Motor neuron (in vitro differentiated cells): Measurements from ENCODE around the gene CPNE7. TPM values are rescaled to one million over a fixed set of nuclear protein-coding genes. Genes with fewer than 3 reads are reported as not detected.
"Not testable (repeated sequence)": the region's sequence is repeated elsewhere in the genome, so short reads cannot be mapped to it uniquely, and the experiment has no call there.

Source experiments
- ATAC-seq, 8 experiments: fragments of 200-7000 bp; cut with Tn5 transposase; replicated peaks in 6 of 8; 2 replicates each; pipeline ENCODE4 v1.8.0; 2021; ENCODE audit warnings: mild to moderate bottlenecking in 8 of 8, moderate library complexity in 8 of 8
- H3K27ac ChIP-seq, 2 donors: fragments of 250-450 bp; sonication (Bioruptor Pico); 2 replicates each; pipeline ENCODE4 v1.9.0; 2021; ENCODE audit warnings: antibody characterized with exemption in 2 of 2, mild to moderate bottlenecking in 2 of 2, moderate library complexity in 1 of 2
- H3K4me1 ChIP-seq, 2 donors: fragments of 250-450 bp; sonication (Bioruptor Pico); replicated peaks in 1 of 2; 2 replicates each; pipeline ENCODE4 v1.6.1; 2021; ENCODE audit warnings: antibody characterized with exemption in 2 of 2, mild to moderate bottlenecking in 2 of 2, moderate library complexity in 1 of 2
- H3K4me3 ChIP-seq, 5 donors: fragments of 250-450 bp; sonication (Bioruptor Pico); 2 replicates each; pipeline ENCODE4 v1.9.0; 2021; ENCODE audit warnings: antibody characterized with exemption in 5 of 5, mild to moderate bottlenecking in 5 of 5, moderate library complexity in 4 of 5
- WGBS, 10 experiments: fragments of 450-650 bp; shearing (Covaris generic); methylation state at CpG; one replicate each; pipeline ENCODE4 v1.0.0; 2022; 5-methylcytosine and 5-hydroxymethylcytosine counted together
- in situ Hi-C, 9 experiments: fragments of 400-800 bp; cut with MboI; loops; one replicate each; pipeline ENCODE4 v1.15.0; 2021; ENCODE audit warnings: low sequenced_read_pairs in 9 of 9, low pct_unique_long_range_greater_than_20kb in 2 of 9; ENCODE audit not compliant: unreplicated experiment in 9 of 9
- total RNA-seq, 8 experiments: library from RNA; unstranded; fragments of 300-600 nt; gene quantifications; 2 replicates each; pipeline versions ENCODE4 v1.2.3 to v1.2.4, GENCODE V29; 2022

Gene CPNE7
- total RNA-seq, 8 experiments from 2014 or later = 2.2 to 17.1 (median 7.3) TPM; not detected in 1

DNA sequence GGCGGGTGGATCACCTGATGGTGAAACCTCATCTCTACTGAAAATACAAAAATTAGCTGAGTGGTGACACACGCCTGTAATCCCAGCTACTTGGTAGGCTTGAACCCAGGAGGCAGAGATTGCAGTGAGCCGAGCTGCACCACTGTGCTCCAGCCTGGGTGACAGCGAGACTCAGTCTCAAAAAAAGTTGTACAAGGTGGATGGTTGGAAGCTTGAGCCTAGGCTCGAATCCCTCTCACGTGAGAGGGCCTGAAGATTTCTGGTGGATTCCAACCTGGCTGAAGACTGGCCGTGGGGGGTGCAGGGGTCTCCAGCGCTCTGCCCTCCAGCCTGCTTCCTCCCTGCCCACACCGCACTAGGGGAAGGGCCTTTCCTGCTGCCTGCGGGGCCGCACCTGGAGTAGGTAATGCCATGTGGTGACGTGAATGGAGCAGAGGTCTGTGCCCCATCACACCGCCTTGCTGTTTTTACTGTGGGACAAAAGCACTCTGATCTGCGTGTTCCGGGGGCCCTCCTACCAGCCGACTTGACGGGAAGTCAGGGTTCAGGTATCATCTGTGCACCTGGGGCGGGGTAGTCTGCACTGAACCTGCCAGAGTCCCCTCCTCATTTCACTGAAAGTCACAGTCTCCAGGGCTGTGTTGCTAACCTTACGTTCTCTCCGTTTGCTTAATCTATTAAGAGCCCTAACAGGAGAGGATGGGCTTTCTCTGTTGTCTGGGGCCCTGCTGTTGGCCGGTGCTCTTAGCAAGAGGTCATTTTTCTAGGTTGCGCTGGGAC is 10.9 kb upstream of the CPNE7 start:
- H3K4me1 ChIP-seq = peaks cover 26 to 35% of the 10 kb centered on the region in 2 donors
- 13 to 100% (median 51%) methylated on average over 1 to 6 of the region's 22 CpGs; no CpG with 5 or more reads in 1 of the 10 experiments for WGBS, 10 experiments
- H3K4me3 ChIP-seq = no peak overlapping the region
- ATAC-seq = no peak
- in situ Hi-C loops = no loop called here
- no peak overlapping the region for H3K27ac ChIP-seq

DNA sequence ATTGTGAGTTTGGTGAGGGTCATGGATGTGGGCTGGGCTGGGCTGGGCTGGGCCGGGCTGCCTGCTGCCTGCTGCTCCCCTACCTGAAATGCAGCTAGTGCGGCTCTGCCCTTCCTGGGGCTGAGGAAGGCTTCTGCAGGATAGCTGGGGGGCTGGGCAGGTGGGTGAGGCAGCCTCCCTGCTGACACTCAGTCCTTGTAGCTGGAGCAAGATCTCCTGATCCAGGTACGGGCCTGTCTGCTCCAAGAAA is 10.4 kb upstream of the CPNE7 start:
- H3K27ac ChIP-seq = no peak overlapping the region
- in situ Hi-C loops = no loop called here
- WGBS, 10 experiments = no CpG with 5 or more reads among the region's 3 CpGs
- peaks cover 25 to 33% of the 10 kb centered on the region in 2 donors for H3K4me1 ChIP-seq
- peak in 3 of 8 experiments; percentile 3 to 5 (median 4) for ATAC-seq
- H3K4me3 ChIP-seq = no peak overlapping the region

DNA sequence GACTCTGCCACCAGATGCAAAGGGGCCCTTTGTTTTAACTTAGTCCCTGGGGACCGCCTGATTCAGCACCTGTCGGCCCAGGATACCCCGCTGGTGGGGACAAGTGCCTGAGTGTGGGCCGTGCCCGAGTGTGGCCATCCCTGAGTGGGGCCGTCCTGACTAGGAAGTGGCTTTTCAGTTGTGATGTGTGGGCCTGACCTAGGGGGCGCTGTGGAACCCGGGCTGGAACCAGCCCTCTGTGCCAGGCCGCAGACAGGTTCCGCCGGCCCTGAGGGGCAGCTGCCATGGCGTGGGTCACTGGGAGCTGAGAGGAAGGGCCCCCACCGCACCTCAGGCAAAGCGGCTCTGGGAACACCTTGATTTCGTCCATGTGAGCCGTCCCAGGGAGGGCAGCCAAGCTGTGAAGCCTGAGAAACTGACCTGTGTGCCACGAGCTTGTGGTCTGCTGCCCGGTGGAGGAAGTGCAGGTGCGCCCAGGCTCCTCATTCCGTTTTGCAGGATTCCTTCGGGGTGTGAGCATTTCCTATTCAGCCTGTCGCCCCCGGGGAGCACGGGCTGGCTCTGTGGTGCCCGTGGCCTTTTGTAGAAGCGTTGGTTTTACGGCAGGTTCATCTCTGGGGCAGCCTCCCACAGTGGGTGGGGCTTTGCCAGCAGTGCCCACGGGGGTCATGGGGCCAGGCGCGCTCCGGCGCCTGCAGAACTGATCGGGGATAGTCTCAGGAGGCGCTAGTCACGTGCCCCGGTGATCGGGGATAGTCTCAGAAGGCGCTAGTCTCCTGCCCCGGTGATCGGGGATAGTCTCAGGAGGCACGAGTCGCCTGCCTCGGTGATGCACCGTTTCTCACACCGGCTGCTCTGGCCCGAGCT is 9.8 kb upstream of the CPNE7 start:
- WGBS, 10 experiments = 0 to 17% (median 2%) methylated on average over 1 to 20 of the region's 46 CpGs; no CpG with 5 or more reads in 3 of the 10 experiments
- in situ Hi-C loops = no loop called here
- H3K4me3 ChIP-seq = peak overlapping the region in 2 of 5 donors; percentile 8 to 10
- ATAC-seq = peak; percentile 42 to 82 (median 62)
- H3K4me1 ChIP-seq = peaks cover 25 to 33% of the 10 kb centered on the region in 2 donors
- peak overlapping the region in 1 of 2 donors; percentile 8 for H3K27ac ChIP-seq

DNA sequence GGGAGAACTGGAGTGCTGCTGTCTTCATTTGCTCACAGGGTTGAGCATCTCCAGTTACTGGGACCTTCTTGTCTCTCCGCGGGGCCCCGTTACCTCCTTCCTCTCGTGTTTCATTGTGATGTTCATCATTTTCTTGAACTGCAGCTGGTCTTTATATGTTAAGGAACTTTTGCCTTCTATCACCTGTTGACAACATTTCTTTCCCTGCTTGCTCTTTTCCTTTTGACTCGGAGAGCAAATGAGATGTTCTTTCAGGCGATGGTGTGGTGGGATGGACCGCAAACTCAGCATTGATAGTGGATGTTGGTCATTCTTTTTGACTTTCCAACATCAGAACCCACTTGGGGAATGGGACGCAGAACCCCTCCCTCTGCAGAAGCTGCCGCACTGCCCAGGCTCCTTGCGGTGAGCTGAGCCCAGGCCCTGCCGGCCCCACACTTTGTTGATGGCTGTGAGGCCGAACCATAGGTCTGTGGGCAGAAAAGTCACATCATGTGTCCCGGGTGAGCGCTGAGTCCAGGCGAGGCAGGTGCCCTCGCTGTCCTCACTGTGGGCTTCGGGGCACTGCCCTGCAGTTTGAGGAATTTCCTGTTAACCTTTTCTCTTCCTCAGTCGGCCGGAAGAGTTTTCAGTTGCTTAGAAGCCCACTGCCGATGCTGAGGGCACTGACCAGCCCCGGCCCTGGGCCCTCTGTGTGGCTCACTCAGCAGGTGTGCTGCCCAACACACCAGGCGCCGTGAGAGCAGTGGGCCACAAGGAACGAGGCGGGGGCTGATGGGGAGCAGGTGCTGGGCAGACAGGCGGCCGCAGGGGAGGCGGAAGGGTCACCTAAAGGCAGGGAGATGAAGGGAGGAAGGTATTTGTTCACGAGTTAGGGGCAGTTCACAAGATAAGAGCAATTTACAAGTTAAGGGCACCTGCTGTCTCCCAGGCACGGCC is 7.6 kb upstream of the CPNE7 start:
- WGBS, 10 experiments = 54 to 100% (median 78%) methylated on average over 1 to 7 of the region's 30 CpGs; no CpG with 5 or more reads in 2 of the 10 experiments
- peaks cover 14 to 22% of the 10 kb centered on the region in 2 donors for H3K4me1 ChIP-seq
- ATAC-seq = no peak
- H3K27ac ChIP-seq = no peak overlapping the region
- in situ Hi-C loops = no loop called here
- H3K4me3 ChIP-seq = no peak overlapping the region

DNA sequence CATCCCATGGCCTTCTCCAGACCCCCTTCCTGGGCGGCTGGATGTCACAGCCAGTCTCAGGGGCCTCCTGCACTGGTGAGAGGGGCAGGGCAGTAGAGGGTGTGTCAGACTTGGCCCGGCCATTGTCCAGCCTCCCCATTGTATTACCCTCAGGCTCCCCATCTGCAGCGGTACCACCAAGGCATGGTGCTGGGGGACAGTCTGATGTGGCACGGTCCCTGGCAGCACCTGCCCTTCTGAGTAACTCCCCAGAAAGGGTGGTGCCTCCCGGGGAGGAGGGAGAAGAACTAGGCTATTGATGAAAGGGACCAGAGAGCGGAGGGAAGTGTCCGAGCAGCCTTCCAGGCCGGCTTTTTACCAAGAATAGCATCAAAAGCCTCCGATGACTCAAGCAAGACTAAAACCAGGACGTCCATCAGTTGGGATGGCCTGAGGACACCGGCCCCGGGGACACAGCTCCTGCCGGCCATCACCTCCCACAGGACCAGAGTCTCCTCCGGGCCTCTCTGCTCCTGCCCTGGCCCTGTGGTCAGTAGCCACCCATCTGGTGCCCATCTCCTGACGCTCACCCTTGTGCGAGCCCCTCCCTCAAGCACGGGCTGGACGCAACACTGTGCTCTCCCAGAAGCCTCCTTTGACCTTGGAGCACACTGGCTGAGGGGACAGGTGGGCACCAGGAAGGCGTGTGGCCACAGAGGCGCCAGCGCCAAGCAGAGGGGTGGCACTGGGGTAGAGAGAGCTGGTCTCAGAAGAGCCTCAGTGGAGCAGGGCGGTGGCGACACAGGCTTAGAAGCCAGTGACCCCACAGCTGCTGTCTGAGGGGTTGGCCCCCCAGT is 5.8 kb upstream of the CPNE7 start:
- in situ Hi-C loops = no loop called here
- WGBS, 10 experiments = 40 to 90% (median 75%) methylated on average over 2 to 8 of the region's 23 CpGs; no CpG with 5 or more reads in 3 of the 10 experiments
- Histone ChIP-seq H3K4me1 (peaks cover 18 to 20% of the 10 kb centered on the region in 2 donors), H3K27ac (no peak overlapping the region), H3K4me3 (no peak overlapping the region)
- ATAC-seq = peak in 1 of 8 experiments; percentile 1

DNA sequence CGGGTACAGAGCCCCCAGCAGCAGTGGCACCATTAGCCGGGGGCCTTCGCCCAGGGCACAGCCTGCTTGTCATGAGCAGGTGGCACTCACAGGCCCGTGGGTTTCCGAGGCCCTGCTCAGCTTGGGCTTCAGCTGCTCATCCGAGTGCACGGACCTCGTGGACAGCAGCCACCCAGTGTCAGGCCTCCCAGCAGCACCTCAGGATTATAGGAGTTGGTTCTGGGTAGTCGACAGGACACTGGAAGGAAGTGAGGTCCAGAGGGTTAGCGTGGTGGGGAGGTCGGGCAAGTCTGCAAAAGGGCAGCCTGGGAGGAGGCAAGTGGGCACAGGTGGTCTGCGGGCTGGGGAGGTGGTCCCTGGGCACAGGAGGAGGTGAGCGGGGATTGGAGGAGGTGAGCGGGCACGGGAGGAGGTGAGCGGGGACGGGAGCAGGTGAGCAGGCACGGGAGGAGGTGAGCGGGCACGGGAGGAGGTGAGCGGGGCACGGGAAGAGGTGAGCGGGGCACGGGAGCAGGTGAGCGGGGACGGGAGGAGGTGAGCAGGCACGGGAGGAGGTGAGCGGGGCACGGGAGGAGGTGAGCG is 5.1 kb upstream of the CPNE7 start:
- Histone ChIP-seq H3K27ac (no peak overlapping the region), H3K4me3 (no peak overlapping the region), H3K4me1 (peaks cover 16 to 20% of the 10 kb centered on the region in 2 donors)
- WGBS, 10 experiments = 60 to 86% (median 80%) methylated on average over 1 to 7 of the region's 30 CpGs; no CpG with 5 or more reads in 6 of the 10 experiments
- in situ Hi-C loops = no loop called here
- ATAC-seq = no peak

DNA sequence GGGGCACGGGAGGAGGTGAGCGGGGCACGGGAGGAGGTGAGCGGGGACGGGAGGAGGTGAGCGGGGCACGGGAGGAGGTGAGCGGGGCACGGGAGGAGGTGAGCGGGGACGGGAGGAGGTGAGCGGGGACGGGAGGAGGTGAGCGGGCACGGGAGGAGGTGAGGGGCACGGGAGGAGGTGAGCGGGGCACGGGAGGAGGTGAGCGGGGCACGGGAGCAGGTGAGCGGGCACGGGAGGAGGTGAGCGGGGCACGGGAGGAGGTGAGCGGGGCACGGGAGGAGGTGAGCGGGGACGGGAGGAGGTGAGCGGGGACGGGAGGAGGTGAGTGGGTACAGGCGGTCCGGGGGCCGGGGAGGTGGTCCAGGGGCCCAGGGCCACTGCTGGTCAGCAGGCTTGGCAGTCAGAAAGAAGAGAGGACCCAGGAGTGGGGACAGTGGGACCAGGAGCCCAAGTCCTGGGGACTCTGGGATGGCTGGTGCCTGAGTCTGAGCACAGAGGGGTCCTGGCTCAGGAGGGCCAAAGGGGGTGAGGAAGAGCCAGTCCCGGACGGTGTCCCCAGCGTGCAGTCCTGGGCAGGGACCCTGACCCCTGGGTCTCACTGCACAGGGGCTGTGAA is 4.5 kb upstream of the CPNE7 start:
- H3K4me3 ChIP-seq, ATAC-seq, in situ Hi-C loops, H3K27ac ChIP-seq: not testable (repeated sequence)
- H3K4me1 ChIP-seq = peaks cover 10 to 13% of the 10 kb centered on the region in 2 donors
- WGBS, 10 experiments = no CpG with 5 or more reads among the region's 36 CpGs

DNA sequence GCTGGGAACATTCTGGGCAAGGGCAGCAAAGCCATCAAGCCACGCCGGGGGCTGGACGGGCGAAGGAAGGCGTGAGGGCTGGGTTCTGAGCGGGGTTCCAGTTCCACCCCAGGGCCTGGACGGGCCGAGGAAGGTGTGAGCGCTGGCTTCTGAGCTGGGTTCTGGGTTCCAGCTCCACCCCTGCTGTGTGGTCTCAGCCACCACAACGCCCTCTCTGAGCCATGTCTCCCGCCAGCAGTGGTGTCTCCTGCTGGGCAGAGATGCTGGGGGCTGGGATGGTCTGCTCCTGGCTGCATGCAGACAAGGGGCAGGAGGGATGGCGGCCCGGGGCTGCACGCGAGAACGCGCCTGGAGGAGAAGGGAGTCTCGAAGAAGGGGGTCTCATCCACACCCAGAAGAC is 3.9 kb upstream of the CPNE7 start:
- peaks cover 4 to 8% of the 10 kb centered on the region in 2 donors for H3K4me1 ChIP-seq
- no peak overlapping the region for H3K4me3 ChIP-seq
- WGBS, 10 experiments = 59 to 67% methylated on average over 3 to 17 of the region's 18 CpGs; no CpG with 5 or more reads in 8 of the 10 experiments
- H3K27ac ChIP-seq = no peak overlapping the region
- in situ Hi-C loops = no loop called here
- no peak for ATAC-seq

DNA sequence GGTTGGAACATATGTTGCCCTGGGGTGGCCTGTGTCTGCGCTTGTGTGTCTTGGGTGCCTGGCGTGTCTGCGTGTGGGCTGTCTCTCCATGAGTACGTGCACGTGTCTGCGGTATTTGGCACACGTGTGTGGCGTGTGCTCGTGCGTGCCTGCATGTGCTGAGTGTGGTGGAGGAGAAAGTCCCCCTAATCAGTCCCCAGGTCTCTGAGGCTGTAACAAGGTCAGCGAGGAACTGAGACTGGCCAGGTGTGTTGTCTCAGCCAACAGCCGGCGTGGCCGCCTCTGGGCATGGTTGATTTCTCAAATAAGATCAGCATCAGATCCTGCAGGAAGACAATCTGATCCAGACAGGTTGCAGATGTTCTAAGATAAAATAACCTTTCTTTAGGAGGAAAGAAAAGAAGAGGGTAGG is 3.5 kb upstream of the CPNE7 start:
- Histone ChIP-seq H3K4me1 (peaks cover 4 to 8% of the 10 kb centered on the region in 2 donors), H3K27ac (no peak overlapping the region), H3K4me3 (no peak overlapping the region)
- no peak for ATAC-seq
- WGBS, 10 experiments = 40 to 100% (median 70%) methylated on average over 1 to 3 of the region's 14 CpGs; no CpG with 5 or more reads in 4 of the 10 experiments
- in situ Hi-C loops = no loop called here

DNA sequence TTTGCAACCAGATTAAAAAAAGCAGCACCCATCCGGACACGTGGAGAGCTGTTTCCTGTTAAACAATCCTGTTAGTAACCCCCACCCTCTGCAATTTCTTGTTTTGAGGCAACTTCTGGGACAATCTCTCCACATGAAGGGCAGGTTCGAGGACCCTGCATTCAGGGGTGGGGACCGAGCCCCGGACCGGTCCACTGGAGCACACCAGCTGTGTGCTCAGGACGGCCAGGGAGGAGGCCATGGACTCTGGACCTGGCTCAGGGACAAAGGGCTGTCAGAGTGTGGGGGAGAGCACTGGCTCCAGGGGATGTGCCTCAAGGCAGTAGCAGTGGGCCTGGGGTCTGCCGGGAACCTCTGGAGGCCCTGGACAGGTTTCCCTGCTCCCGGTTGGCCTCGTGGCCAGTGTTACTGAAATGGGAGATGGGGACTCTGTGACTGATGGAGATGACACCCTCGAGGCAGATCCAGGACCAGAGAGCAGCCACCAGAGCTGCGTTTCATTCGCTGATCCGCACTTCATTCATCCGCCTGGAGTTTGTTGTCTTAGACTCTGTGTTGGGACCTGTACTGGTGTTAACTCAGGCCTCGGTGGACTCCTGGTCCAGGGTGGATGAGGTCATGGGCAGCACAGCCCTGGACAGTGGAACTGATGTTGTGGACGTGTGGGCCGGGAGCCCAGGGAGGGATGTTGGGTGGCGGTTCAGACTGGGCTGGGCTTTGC is 2.9 kb upstream of the CPNE7 start:
- in situ Hi-C loops = no loop called here
- WGBS, 10 experiments = 48 to 92% (median 71%) methylated on average over 2 to 8 of the region's 19 CpGs; no CpG with 5 or more reads in 6 of the 10 experiments
- ATAC-seq = no peak

More for the DNA sequence above, 2.9 kb upstream of the CPNE7 start:
- Histone ChIP-seq H3K4me1 (peaks cover 4 to 8% of the 10 kb centered on the region in 2 donors), H3K27ac (no peak overlapping the region), H3K4me3 (no peak overlapping the region)
